Thyroid gland (tissue), 4 donors: Measurements from ENCODE around the gene ZNF775.

Experiments
- POLR2A ChIP-seq, 2 donors: fragments of 450-650 bp; IDR thresholded peaks; one replicate each; pipeline ENCODE4 v1.6.1; 2017; ENCODE audit warnings: antibody characterized with exemption in 2 of 2, mild to moderate bottlenecking in 2 of 2, moderate library complexity in 1 of 2
- TF ChIP-seq, protein P1 (sequence below), 6 experiments: fragments of 200-600 bp in 3 of 6; fragments of 450-650 bp in 3 of 6; sonication (generic) in 3 of 6; IDR thresholded peaks; one replicate each; pipeline ENCODE4 v1.5.1; 2016 to 2019; ENCODE audit warnings: antibody characterized with exemption in 6 of 6, mild to moderate bottlenecking in 2 of 6, inconsistent platforms in 1 of 6, moderate library complexity in 1 of 6

DNA sequence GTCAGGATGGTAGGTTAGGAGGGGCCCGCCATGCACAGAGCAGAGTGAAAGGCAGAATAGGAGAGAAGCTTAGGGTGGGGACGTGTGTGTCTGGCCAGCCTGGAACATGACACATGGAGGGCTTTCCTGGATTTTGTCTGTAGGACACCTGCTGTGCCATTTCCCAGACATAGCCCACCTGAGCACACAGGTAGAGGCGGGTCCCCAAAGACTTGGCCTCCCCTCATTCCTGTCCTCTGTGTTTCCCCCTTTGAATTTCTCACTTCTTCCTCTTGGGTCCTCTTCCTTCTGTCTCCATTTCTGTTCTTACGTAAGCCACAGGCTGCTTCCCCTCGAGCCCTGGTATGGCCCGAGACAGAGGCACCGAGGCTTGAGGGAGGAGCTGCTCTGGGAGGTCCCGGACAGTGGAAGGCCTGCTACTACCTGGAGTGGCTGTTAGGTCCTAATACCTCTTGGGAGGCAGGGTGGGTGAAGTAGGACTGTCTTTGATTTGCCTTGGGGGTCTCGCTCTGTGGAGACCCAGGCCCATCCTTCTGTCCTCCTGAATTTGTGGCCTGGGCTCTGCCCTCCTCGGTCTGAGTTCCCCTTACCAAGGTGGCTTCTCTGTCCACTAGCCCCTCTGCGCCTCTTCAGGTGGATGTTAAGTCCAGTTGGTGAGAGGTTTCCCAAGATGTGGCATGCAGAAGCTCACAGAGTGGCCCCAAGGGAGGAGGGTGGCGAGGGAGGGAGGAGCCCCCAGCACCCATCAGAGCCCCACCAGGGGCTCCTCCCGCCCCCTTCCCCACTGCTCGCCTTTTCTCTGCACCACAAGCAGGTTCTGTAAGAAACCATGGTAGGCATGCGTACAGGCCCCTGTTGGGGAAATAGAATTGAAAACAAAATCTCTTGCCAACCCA lies 5.5 kb downstream of the ZNF775 start:
- TF ChIP-seq, protein P1, sequence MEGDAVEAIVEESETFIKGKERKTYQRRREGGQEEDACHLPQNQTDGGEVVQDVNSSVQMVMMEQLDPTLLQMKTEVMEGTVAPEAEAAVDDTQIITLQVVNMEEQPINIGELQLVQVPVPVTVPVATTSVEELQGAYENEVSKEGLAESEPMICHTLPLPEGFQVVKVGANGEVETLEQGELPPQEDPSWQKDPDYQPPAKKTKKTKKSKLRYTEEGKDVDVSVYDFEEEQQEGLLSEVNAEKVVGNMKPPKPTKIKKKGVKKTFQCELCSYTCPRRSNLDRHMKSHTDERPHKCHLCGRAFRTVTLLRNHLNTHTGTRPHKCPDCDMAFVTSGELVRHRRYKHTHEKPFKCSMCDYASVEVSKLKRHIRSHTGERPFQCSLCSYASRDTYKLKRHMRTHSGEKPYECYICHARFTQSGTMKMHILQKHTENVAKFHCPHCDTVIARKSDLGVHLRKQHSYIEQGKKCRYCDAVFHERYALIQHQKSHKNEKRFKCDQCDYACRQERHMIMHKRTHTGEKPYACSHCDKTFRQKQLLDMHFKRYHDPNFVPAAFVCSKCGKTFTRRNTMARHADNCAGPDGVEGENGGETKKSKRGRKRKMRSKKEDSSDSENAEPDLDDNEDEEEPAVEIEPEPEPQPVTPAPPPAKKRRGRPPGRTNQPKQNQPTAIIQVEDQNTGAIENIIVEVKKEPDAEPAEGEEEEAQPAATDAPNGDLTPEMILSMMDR (IDR thresholded peaks at IDR 0.05): no peak
- no peak for TF ChIP-seq POLR2A (IDR thresholded peaks at IDR 0.05)
